ENCODE results near the gene KRTAP29-1.

Gene KRTAP29-1

GRCh38 chr17:41326173-41327145 lies 23.8 kb upstream of the KRTAP29-1 start (continued):
- TF ChIP-seq, protein P1, sequence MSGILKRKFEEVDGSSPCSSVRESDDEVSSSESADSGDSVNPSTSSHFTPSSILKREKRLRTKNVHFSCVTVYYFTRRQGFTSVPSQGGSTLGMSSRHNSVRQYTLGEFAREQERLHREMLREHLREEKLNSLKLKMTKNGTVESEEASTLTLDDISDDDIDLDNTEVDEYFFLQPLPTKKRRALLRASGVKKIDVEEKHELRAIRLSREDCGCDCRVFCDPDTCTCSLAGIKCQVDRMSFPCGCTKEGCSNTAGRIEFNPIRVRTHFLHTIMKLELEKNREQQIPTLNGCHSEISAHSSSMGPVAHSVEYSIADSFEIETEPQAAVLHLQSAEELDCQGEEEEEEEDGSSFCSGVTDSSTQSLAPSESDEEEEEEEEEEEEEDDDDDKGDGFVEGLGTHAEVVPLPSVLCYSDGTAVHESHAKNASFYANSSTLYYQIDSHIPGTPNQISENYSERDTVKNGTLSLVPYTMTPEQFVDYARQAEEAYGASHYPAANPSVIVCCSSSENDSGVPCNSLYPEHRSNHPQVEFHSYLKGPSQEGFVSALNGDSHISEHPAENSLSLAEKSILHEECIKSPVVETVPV (CRISPR knock-in tag; IDR thresholded peaks at IDR 0.05), result no peak
- TF ChIP-seq TCF4 (CRISPR knock-in tag; IDR thresholded peaks at IDR 0.05; ENCODE audit: borderline replicate concordance), result no peak
- TF ChIP-seq ZFP3 (CRISPR knock-in tag; IDR thresholded peaks at IDR 0.05), result no peak
- no peak for TF ChIP-seq ESRRG (CRISPR knock-in tag; IDR thresholded peaks at IDR 0.05)
- TF ChIP-seq OSR1 (CRISPR knock-in tag; IDR thresholded peaks at IDR 0.05), result no peak

DNA sequence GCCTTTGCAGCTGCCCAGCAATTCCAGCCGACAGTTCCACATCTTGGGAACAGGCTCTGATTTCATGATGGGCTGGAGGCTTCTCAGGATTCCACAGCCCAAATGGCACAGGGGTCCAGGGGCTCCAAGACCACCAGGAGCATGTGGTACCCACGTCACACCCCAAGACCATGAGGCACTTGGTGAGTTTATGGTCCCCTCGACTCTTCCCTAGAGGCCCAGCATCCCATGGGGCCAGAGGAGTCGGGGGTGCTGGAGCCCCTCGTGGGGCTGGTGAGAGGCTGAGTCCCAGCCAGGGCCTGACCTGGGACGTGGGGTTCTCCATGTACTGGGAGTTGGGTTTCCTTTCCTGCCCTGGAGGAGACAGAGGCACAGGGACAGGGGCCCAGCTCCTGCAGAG lies 23.0 kb upstream of the KRTAP29-1 start:
- ATAC-seq, result no peak

DNA sequence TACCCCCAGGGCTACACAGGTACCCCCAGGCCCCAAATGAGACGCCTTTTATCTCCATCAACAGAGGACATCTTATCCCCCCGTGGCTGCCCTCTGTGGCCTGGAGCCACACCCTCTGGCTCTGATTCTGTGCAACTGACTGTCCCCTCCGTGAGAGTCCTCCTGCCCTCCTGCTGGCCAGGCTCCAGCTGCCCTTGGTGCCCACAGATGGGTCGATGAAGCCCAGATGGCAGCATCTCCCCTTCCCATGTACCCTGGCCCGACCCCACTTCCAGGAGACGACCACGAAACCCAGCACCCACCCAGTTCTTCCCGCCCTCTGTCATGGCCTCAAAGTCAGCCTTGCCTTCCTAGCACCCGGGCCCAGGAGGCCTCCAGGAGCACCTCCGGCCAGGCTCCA lies 22.5 kb upstream of the KRTAP29-1 start:
- TF ChIP-seq ESRRG (CRISPR knock-in tag; IDR thresholded peaks at IDR 0.05), result no peak
- no peak for ATAC-seq

More for the DNA sequence above, 23.0 kb upstream of the KRTAP29-1 start:
- TF ChIP-seq POU6F1 (CRISPR knock-in tag; IDR thresholded peaks at IDR 0.05; ENCODE audit: borderline replicate concordance, low read depth) (no peak), TOX (CRISPR knock-in tag; IDR thresholded peaks at IDR 0.05; ENCODE audit: borderline replicate concordance) (no peak), CSDC2 (CRISPR knock-in tag; IDR thresholded peaks at IDR 0.05) (no peak), GLIS3 (CRISPR knock-in tag; IDR thresholded peaks at IDR 0.05) (no peak), ARNTL (CRISPR knock-in tag; IDR thresholded peaks at IDR 0.05; ENCODE audit: borderline replicate concordance, low read depth) (no peak), TCF4 (CRISPR knock-in tag; IDR thresholded peaks at IDR 0.05; ENCODE audit: borderline replicate concordance) (no peak), OSR1 (CRISPR knock-in tag; IDR thresholded peaks at IDR 0.05) (no peak), ZFP3 (CRISPR knock-in tag; IDR thresholded peaks at IDR 0.05) (no peak), ZC3H10 (CRISPR knock-in tag; IDR thresholded peaks at IDR 0.05) (no peak), SNAI2 (CRISPR knock-in tag; IDR thresholded peaks at IDR 0.05) (no peak), ZNF70 (CRISPR knock-in tag; IDR thresholded peaks at IDR 0.05) (no peak), ZNF8 (CRISPR knock-in tag; IDR thresholded peaks at IDR 0.05) (no peak), PPARA (CRISPR knock-in tag; IDR thresholded peaks at IDR 0.05; ENCODE audit: borderline replicate concordance) (no peak), ZFP30 (CRISPR knock-in tag; IDR thresholded peaks at IDR 0.05) (no peak), RARB (CRISPR knock-in tag; IDR thresholded peaks at IDR 0.05) (no peak), ZNF565 (CRISPR knock-in tag; conservative IDR thresholded peaks at IDR 0.05; ENCODE audit: low read depth) (no peak)
- TF ChIP-seq, protein P2, sequence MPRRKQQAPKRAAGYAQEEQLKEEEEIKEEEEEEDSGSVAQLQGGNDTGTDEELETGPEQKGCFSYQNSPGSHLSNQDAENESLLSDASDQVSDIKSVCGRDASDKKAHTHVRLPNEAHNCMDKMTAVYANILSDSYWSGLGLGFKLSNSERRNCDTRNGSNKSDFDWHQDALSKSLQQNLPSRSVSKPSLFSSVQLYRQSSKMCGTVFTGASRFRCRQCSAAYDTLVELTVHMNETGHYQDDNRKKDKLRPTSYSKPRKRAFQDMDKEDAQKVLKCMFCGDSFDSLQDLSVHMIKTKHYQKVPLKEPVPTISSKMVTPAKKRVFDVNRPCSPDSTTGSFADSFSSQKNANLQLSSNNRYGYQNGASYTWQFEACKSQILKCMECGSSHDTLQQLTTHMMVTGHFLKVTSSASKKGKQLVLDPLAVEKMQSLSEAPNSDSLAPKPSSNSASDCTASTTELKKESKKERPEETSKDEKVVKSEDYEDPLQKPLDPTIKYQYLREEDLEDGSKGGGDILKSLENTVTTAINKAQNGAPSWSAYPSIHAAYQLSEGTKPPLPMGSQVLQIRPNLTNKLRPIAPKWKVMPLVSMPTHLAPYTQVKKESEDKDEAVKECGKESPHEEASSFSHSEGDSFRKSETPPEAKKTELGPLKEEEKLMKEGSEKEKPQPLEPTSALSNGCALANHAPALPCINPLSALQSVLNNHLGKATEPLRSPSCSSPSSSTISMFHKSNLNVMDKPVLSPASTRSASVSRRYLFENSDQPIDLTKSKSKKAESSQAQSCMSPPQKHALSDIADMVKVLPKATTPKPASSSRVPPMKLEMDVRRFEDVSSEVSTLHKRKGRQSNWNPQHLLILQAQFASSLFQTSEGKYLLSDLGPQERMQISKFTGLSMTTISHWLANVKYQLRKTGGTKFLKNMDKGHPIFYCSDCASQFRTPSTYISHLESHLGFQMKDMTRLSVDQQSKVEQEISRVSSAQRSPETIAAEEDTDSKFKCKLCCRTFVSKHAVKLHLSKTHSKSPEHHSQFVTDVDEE (CRISPR knock-in tag; IDR thresholded peaks at IDR 0.05), result no peak
- TF ChIP-seq, protein P1 (CRISPR knock-in tag; IDR thresholded peaks at IDR 0.05), result no peak
- TF ChIP-seq, protein P3, sequence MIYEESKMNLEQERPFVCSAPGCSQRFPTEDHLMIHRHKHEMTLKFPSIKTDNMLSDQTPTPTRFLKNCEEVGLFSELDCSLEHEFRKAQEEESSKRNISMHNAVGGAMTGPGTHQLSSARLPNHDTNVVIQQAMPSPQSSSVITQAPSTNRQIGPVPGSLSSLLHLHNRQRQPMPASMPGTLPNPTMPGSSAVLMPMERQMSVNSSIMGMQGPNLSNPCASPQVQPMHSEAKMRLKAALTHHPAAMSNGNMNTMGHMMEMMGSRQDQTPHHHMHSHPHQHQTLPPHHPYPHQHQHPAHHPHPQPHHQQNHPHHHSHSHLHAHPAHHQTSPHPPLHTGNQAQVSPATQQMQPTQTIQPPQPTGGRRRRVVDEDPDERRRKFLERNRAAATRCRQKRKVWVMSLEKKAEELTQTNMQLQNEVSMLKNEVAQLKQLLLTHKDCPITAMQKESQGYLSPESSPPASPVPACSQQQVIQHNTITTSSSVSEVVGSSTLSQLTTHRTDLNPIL (CRISPR knock-in tag; IDR thresholded peaks at IDR 0.05; ENCODE audit: low read depth), result no peak
